ENCODE data around the gene ARRB1. TPM values are rescaled to one million over a fixed set of nuclear protein-coding genes. Genes with fewer than 3 reads are reported as not detected.
"Not testable (repeated sequence)": the region's sequence is repeated elsewhere in the genome, so short reads cannot be mapped to it uniquely, and the experiment has no call there.

The ARRB1 gene
- total RNA-seq, 1 donor from 2014 or later = 33.1 TPM

GRCh38 chr11:75333022-75333806 lies 18.2 kb downstream of the ARRB1 start:
- no peak overlapping the region for H3K4me3 ChIP-seq
- no peaks in the 10 kb centered on the region for H3K27me3 ChIP-seq
- no peaks in the 10 kb centered on the region for H3K36me3 ChIP-seq
- no peak for DNase-seq (ENCODE audit: extremely low spot score in 2 of 2)
- H3K27ac ChIP-seq = no peak overlapping the region
- intact Hi-C loops (cut with DNase I) = no loop called here
- TF ChIP-seq POLR2AphosphoS5 (IDR thresholded peaks at IDR 0.05; ENCODE audit: insufficient read depth in 1 of 2, low read depth in 1 of 2) (no peak), POLR2A (IDR thresholded peaks at IDR 0.05) (no peak), CTCF (IDR thresholded peaks at IDR 0.05) (no peak)
- no peaks in the 10 kb centered on the region for H3K9me3 ChIP-seq
- peaks cover 79% of the 10 kb centered on the region for H3K4me1 ChIP-seq

- H3K4me1 ChIP-seq = peaks cover 66% of the 10 kb centered on the region
- H3K27me3 ChIP-seq; DNase-seq (ENCODE audit: extremely low spot score in 2 of 2); H3K9me3 ChIP-seq; H3K27ac ChIP-seq; H3K36me3 ChIP-seq; H3K4me3 ChIP-seq; intact Hi-C loops (cut with DNase I): not testable (repeated sequence)
Measured at GRCh38 chr11:75331761-75332160, 19.7 kb downstream of the ARRB1 start.

- H3K4me1 ChIP-seq = peaks cover 68% of the 10 kb centered on the region
- H3K9me3 ChIP-seq; H3K27me3 ChIP-seq; intact Hi-C loops (cut with DNase I); H3K27ac ChIP-seq; H3K4me3 ChIP-seq; H3K36me3 ChIP-seq; DNase-seq (ENCODE audit: extremely low spot score in 2 of 2): not testable (repeated sequence)
Measured at GRCh38 chr11:75331304-75331703, 20.2 kb downstream of the ARRB1 start.

- H3K4me1 ChIP-seq = peaks cover 69% of the 10 kb centered on the region
- H3K36me3 ChIP-seq; H3K27me3 ChIP-seq; H3K4me3 ChIP-seq; H3K9me3 ChIP-seq; DNase-seq (ENCODE audit: extremely low spot score in 2 of 2); intact Hi-C loops (cut with DNase I): not testable (repeated sequence)
- peak overlapping the region; percentile 43 for H3K27ac ChIP-seq
Measured at GRCh38 chr11:75330886-75331285, 20.6 kb downstream of the ARRB1 start.

- DNase-seq (ENCODE audit: extremely low spot score in 2 of 2) = no peak
- TF ChIP-seq POLR2A (IDR thresholded peaks at IDR 0.05) = no peak
- TF ChIP-seq POLR2AphosphoS5 (IDR thresholded peaks at IDR 0.05; ENCODE audit: insufficient read depth in 1 of 2, low read depth in 1 of 2) = no peak
- no peak for TF ChIP-seq CTCF (IDR thresholded peaks at IDR 0.05)
- Histone ChIP-seq H3K4me3 (no peak overlapping the region), H3K4me1 (peaks cover 69% of the 10 kb centered on the region), H3K9me3 (no peaks in the 10 kb centered on the region), H3K27me3 (no peaks in the 10 kb centered on the region), H3K27ac (peak overlapping the region; percentile 43), H3K36me3 (no peaks in the 10 kb centered on the region)
- intact Hi-C loops (cut with DNase I) = no loop called here
Measured at GRCh38 chr11:75330291-75330690, 21.2 kb downstream of the ARRB1 start.

- no peaks in the 10 kb centered on the region for H3K9me3 ChIP-seq
- H3K4me1 ChIP-seq = peaks cover 53% of the 10 kb centered on the region
- H3K27me3 ChIP-seq = no peaks in the 10 kb centered on the region
- peak overlapping the region; percentile 69 for H3K27ac ChIP-seq
- TF ChIP-seq POLR2A (IDR thresholded peaks at IDR 0.05) (no peak), CTCF (IDR thresholded peaks at IDR 0.05) (peak; percentile 58 to 72 (median 69))
- no peak overlapping the region for H3K4me3 ChIP-seq
- intact Hi-C loops (cut with DNase I) = loop anchor here (2.0 kb wide), 1 partner anchor 56 kb away; no protein-coding TSS in a partner anchor
- no peaks in the 10 kb centered on the region for H3K36me3 ChIP-seq
- DNase-seq (ENCODE audit: extremely low spot score in 2 of 2) = no peak
Measured at GRCh38 chr11:75328426-75329277, 22.8 kb downstream of the ARRB1 start.
